RWPE1 (cell line): ENCODE data around the gene ZNF213.
"Not testable (repeated sequence)": the region's sequence is repeated elsewhere in the genome, so short reads cannot be mapped to it uniquely, and the experiment has no call there.

ENCODE experiments used
- CTCF ChIA-PET: fragments of 350-600 bp; sonication (Branson Sonifier 250); formaldehyde crosslinking; extraction: SDS; loops from one replicate; lab custom pipeline; 2021; lab: Yijun Ruan, JAX
- POLR2A ChIA-PET: fragments of 400-600 bp; formaldehyde crosslinking; extraction: SDS; loops from one replicate; lab custom pipeline; 2020; ENCODE audit warnings: antibody characterized with exemption; ENCODE audit not compliant: low non-redundant PET; lab: Yijun Ruan, JAX
- DNase-seq: peaks from one replicate; pipeline ENCODE4 v3.0.0; 2012; ENCODE audit warnings: low spot score
- H3K27ac ChIP-seq: fragments of 450-650 bp; 2 replicates; pipeline ENCODE4 v1.5.1; 2017
- TF ChIP-seq, protein P1 (sequence below): fragments of 450-650 bp; conservative IDR thresholded peaks from 2 replicates; pipeline ENCODE4 v1.5.1; 2017; ENCODE audit warnings: low read depth, mild to moderate bottlenecking

ZNF213 gene

DNA sequence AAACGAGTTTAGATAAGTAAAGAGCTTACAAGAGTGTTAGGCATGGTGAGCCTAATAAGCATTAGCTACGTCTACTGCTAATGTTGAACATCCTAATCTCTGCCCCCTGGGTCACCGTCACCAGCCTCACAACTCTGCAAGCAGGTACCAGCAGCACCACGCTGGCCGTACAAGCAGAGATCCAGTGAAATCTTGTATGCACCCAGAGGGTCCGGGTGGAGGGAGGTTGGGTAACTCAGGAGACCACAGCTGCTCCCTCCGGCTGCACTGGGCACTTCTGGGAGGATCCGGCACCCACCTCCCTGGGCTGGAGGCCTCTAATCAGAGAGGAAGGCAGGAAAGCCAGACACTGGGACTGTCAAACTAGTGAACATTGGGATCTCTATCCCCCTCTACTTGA is 44.8 kb downstream of the ZNF213 start:
- no peak for DNase-seq
- ChIA-PET CTCF (no interaction called here), POLR2A (interaction anchor here (0.8 kb wide), 1 partner anchor 55 kb away, joined by 4 read pairs; the partner anchor contains the start of gene ZNF200)
- H3K27ac ChIP-seq = no peak overlapping the region
- TF ChIP-seq, protein P1, sequence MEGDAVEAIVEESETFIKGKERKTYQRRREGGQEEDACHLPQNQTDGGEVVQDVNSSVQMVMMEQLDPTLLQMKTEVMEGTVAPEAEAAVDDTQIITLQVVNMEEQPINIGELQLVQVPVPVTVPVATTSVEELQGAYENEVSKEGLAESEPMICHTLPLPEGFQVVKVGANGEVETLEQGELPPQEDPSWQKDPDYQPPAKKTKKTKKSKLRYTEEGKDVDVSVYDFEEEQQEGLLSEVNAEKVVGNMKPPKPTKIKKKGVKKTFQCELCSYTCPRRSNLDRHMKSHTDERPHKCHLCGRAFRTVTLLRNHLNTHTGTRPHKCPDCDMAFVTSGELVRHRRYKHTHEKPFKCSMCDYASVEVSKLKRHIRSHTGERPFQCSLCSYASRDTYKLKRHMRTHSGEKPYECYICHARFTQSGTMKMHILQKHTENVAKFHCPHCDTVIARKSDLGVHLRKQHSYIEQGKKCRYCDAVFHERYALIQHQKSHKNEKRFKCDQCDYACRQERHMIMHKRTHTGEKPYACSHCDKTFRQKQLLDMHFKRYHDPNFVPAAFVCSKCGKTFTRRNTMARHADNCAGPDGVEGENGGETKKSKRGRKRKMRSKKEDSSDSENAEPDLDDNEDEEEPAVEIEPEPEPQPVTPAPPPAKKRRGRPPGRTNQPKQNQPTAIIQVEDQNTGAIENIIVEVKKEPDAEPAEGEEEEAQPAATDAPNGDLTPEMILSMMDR = no peak

DNA sequence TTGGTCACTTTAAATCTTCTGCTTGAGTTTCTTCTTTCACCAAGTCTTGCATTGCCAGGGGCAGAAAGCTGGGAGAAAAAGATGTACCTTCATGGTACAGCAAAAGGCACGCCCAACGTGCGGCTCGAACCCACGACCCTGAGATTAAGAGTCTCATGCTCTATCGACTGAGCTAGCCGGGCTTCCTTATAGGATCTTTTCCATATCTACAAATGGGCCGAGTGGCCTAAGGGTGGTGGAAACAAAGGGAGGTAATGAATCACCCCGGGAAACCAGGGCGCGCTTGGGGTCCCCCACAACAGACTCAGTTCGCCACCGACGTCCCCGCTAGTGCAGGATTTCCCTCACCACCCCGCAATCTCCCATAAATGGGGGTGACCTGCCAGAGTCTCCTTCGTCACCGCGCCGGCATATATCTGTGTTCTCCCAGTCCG is 45.6 kb downstream of the ZNF213 start:
- ChIA-PET POLR2A (no interaction called here), CTCF (no interaction called here)
- DNase-seq = no peak
- no peak overlapping the region for H3K27ac ChIP-seq
- TF ChIP-seq, protein P1 = no peak

DNA sequence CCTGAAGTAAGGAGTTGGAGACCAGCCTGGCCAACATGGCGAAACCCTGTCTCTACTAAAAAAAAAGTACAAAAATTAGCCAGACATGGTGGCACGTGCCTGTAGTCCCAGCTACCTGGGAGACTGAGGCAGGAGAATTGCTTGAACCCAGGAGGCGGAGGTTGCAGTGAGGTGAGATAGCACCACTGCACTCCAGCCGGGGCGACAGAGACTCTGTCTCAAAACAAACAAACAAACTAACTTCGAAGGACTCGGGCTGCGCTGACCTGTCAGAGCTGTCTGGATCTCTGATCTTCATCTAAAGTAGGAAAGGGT is 47.4 kb downstream of the ZNF213 start:
- CTCF ChIA-PET = interaction anchor here (0.7 kb wide), 1 partner anchor 50 kb away, joined by 3 read pairs; no protein-coding TSS in a partner anchor
- POLR2A ChIA-PET, DNase-seq, H3K27ac ChIP-seq: not testable (repeated sequence)

DNA sequence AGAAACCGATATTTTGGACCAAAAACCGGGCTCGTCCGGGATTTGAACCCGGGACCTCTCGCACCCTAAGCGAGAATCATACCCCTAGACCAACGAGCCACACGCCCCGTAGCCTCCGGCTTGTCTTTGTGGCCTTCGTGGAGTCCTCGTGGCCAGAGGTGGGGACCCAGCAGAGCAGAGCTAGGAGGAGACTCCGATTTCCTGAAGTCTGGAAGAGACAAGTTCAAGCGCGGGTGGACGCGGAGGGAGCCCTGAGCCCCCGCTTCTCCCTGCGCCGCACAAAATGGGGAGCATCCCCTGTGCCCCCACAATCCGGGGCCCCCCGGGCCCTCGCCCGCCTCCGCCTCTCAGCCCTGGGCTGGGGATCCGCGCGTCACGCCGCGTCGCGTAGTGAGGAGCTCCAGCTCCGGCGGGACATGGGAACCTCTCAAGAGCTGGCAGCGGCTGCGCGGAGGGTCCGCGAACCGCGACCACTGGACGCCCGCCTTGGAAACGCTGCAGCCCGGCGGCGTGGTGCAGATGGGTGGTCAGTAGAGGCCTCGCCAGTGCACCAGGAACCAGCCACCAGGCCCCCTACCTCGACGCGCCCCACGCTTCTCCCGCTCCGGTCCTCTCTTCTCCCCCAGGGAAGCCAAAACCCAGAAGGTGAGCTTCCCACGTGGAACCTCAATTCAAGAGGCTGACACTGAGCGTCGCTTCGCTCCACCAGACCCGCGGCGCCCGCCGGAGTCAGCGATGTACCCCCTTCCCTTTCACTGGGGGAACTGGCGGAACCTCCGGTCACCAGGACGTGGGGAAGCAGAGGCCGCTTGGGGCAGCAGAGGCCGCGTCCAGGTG is 48.0 kb downstream of the ZNF213 start:
- no peak overlapping the region for H3K27ac ChIP-seq
- ChIA-PET POLR2A (no interaction called here), CTCF (interaction anchor here (0.7 kb wide), 2 partner anchors 51 to 103 kb away, joined by 3 read pairs; no protein-coding TSS in a partner anchor)
- TF ChIP-seq, protein P1 = no peak
- no peak for DNase-seq

DNA sequence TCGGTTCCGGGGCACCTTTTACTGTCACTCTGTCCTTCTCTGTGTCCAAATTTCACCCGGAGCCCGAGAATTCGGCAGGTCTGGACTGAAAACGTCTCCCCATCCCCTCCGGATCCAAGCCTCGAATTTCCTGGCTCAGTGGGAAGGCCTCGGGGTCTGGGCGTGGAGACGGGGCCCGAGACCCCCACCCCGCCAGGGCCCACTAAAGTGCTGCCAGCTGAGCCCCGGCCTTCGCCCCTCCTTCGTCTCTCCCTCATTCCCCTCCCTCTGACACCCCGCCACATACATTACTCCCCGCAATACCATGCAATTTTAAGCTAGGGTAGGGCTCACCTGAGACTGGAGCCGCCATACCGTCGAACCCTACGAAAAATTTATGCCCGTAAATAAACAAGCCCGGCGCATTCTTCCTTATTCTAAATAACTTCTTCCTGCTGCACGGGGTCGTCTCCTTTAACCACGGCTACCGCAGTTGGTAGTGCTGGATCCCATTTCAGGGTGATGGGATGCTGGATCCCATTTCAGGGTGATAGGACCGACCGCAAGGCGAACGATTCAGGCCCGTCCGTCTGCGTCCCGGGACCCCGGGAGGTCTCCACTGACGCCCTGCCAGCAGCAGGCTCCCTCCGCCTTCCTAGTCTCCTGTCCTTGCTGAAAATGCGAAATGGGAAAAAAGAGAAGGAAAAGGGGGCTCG is 48.8 kb downstream of the ZNF213 start:
- ChIA-PET POLR2A (no interaction called here), CTCF (interaction anchor here (0.6 to 0.7 kb wide), 3 partner anchors 30 to 102 kb away, joined by 3 to 5 read pairs (median 3); no protein-coding TSS in a partner anchor)
- no peak overlapping the region for H3K27ac ChIP-seq
- DNase-seq = no peak
- TF ChIP-seq, protein P1 = no peak

DNA sequence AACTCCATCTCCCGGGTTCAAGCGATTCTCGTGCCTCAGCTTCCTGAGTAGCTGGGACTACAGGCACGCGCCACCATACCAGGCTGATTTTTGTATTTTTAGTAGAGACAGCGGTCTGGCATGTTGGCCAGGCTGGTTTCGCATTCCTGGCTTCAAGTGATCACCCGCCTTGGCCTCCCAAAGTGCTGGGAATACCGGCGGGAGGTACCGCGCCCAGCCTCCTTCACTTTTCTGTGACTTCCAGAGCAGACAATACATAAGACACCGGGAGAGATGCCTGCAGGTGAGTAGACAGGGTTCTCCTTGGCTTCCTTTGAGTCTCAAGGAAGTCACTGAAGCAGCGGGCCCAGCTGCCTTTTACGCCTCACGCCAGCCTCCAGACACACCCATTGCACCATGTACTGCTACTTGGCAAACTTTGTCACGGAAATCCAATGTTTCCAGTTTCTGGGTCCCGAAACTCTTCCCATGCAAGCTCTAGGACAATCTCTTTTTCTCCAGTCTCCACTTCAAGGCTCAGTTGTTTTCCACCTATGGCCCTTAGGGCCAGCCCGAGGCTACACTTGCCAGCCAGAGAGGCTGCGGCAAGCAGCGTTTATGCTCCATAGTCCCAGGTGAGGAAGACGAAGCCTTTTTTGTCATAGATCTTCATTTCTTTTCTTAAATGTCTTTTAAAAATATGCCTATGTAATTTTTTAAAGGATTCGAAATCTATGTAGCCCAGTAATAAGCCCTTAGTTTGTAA is 52.3 kb downstream of the ZNF213 start:
- ChIA-PET CTCF (interaction anchor here (0.9 kb wide), 1 partner anchor 38 kb away, joined by 3 read pairs; no protein-coding TSS in a partner anchor), POLR2A (no interaction called here)
- no peak for DNase-seq
- no peak overlapping the region for H3K27ac ChIP-seq
- TF ChIP-seq, protein P1 = no peak
